SK-N-SH (cell line): ENCODE data around the gene PRPF18. TPM values are rescaled to one million over a fixed set of nuclear protein-coding genes. Genes with fewer than 3 reads are reported as not detected.

Source experiments
- CTCF ChIA-PET: fragments of 300-600, 350-600 bp; formaldehyde crosslinking; extraction: SDS; loops from one replicate; lab custom pipeline; 2021; lab: Yijun Ruan, JAX
- POLR2A ChIA-PET: fragments of 350-600 bp; sonication (Branson Sonifier 250); formaldehyde crosslinking; extraction: SDS; loops from one replicate; lab custom pipeline; 2020; ENCODE audit warnings: antibody characterized with exemption, inconsistent platforms; lab: Yijun Ruan, JAX
- DNase-seq: peaks from one replicate; pipeline ENCODE4 v3.0.0; 2012
- H2AFZ ChIP-seq: fragments of 200-600 bp; sonication (generic); 2 replicates; pipeline ENCODE4 v1.8.1; 2016; ENCODE audit warnings: antibody characterized with exemption, mild to moderate bottlenecking, low read depth
- H3F3A ChIP-seq: fragments of 200-600 bp; sonication (generic); replicated peaks from 2 replicates; pipeline ENCODE3; 2016; ENCODE audit warnings: antibody characterized with exemption, mild to moderate bottlenecking; ENCODE audit not compliant: insufficient read depth
- H3K27ac ChIP-seq, 2 experiments: fragments of 200-500 bp in 1 of 2; fragments of 200-600 bp in 1 of 2; sonication (Bioruptor generic) in 1 of 2; sonication (generic), shearing (Covaris generic) in 1 of 2; 2 replicates each; pipeline versions ENCODE4 v1.5.1 to v1.6.1; 2014 to 2016; ENCODE audit warnings: low read depth in 2 of 2, inconsistent platforms in 1 of 2, low read length in 1 of 2, mild to moderate bottlenecking in 1 of 2, mixed read lengths in 1 of 2
- H3K27me3 ChIP-seq: fragments of 200-600 bp; sonication (generic), shearing (Covaris generic); 2 replicates; pipeline ENCODE4 v1.6.1; 2016; ENCODE audit warnings: mixed run types; ENCODE audit not compliant: insufficient read depth
- H3K36me3 ChIP-seq, 2 experiments: fragments of 200-500 bp in 1 of 2; fragments of 200-600 bp in 1 of 2; sonication (Bioruptor generic) in 1 of 2; sonication (generic) in 1 of 2; replicated peaks in 1 of 2; 2 replicates each; pipeline versions ENCODE3 to v1.5.1; 2014 to 2016; ENCODE audit warnings: low read length in 1 of 2, mild to moderate bottlenecking in 1 of 2; ENCODE audit not compliant: insufficient read depth in 2 of 2, control insufficient read depth in 1 of 2
- H3K4me1 ChIP-seq, 2 experiments: fragments of 200-500 bp in 1 of 2; fragments of 200-600 bp in 1 of 2; sonication (Bioruptor generic) in 1 of 2; sonication (generic), shearing (Covaris generic) in 1 of 2; 2 replicates each; pipeline versions ENCODE4 v1.5.1 to v1.6.1; 2014 to 2016; ENCODE audit warnings: low read depth in 1 of 2, low read length in 1 of 2, mixed run types in 1 of 2; ENCODE audit not compliant: insufficient read depth in 2 of 2, control insufficient read depth in 1 of 2
- H3K4me2 ChIP-seq: fragments of 200-600 bp; sonication (generic), shearing (Covaris generic); 2 replicates; pipeline ENCODE4 v1.6.1; 2017; ENCODE audit warnings: mixed run types
- H3K4me3 ChIP-seq, 2 experiments: fragments of 200-500 bp in 1 of 2; fragments of 200-600 bp in 1 of 2; sonication (Bioruptor generic) in 1 of 2; sonication (generic), shearing (Covaris generic) in 1 of 2; 2 replicates each; pipeline versions ENCODE4 v1.5.1 to v1.8.1; 2014 to 2016; ENCODE audit warnings: low read depth in 2 of 2, inconsistent platforms in 1 of 2, low read length in 1 of 2, mild to moderate bottlenecking in 1 of 2, mixed read lengths in 1 of 2, moderate library complexity in 1 of 2
- H3K79me2 ChIP-seq: fragments of 200-600 bp; sonication (generic); 2 replicates; pipeline ENCODE4 v1.8.1; 2017; ENCODE audit warnings: mild to moderate bottlenecking; ENCODE audit not compliant: insufficient read depth
- H3K9ac ChIP-seq: fragments of 200-600 bp; sonication (generic); 2 replicates; pipeline ENCODE4 v1.6.1; 2017; ENCODE audit warnings: mixed run types
- H3K9me2 ChIP-seq: fragments of 200-600 bp; sonication (generic); 2 replicates; pipeline ENCODE4 v1.6.1; 2017; ENCODE audit warnings: mixed run types
- H3K9me3 ChIP-seq: fragments of 200-600 bp; sonication (generic); 2 replicates; pipeline ENCODE4 v1.6.1; 2017; ENCODE audit warnings: mixed run types, mild to moderate bottlenecking, moderate library complexity
- H4K20me1 ChIP-seq: fragments of 200-600 bp; sonication (generic); 2 replicates; pipeline ENCODE4 v1.6.1; 2017; ENCODE audit warnings: mild to moderate bottlenecking, mixed run types; ENCODE audit not compliant: insufficient read depth
- ELF1 ChIP-seq: IDR thresholded peaks from 2 replicates; pipeline ENCODE4 v1.4.0; 2012
- FOSL2 ChIP-seq: IDR thresholded peaks from 2 replicates; pipeline ENCODE4 v1.4.0; 2012; ENCODE audit warnings: low read depth, mild to moderate bottlenecking, moderate library complexity, borderline replicate concordance
- FOXJ3 ChIP-seq: sonication (generic); formaldehyde crosslinking; IDR thresholded peaks from 2 replicates; pipeline ENCODE4 v1.5.1; 2020; ENCODE audit warnings: mild to moderate bottlenecking, missing genetic modification reagents
- MXI1 ChIP-seq: IDR thresholded peaks from 2 replicates; pipeline ENCODE4 v1.6.1; 2012; ENCODE audit warnings: mild to moderate bottlenecking, low read depth, low read length, improper control_type of control experiment
- NRF1 ChIP-seq: IDR thresholded peaks from 2 replicates; pipeline ENCODE4 v1.6.1; 2012; ENCODE audit warnings: low read depth, mild to moderate bottlenecking, low read length
- PBX3 ChIP-seq: IDR thresholded peaks from 2 replicates; pipeline ENCODE4; 2012
- RCOR1 ChIP-seq: fragments of 150-350 bp; IDR thresholded peaks from 2 replicates; pipeline ENCODE4 v1.6.1; 2017; ENCODE audit warnings: antibody characterized with exemption, low read length
- REST ChIP-seq: IDR thresholded peaks from 2 replicates; pipeline ENCODE4 v1.6.1; 2012; ENCODE audit warnings: mild to moderate bottlenecking, low read depth, low read length, moderate library complexity
- RXRA ChIP-seq: IDR thresholded peaks from 2 replicates; pipeline ENCODE4 v1.4.0; 2012; ENCODE audit warnings: low read depth, mild to moderate bottlenecking, borderline replicate concordance
- TEAD4 ChIP-seq: IDR thresholded peaks from 2 replicates; pipeline ENCODE4 v1.4.0; 2012; ENCODE audit warnings: mild to moderate bottlenecking, borderline replicate concordance; ENCODE audit not compliant: insufficient read depth
- WGBS: methylation state at CpG from one replicate; pipeline ENCODE4 v1.1.6; 2017; ENCODE audit warnings: low lambda C conversion rate; 5-methylcytosine and 5-hydroxymethylcytosine counted together
- polyA plus RNA-seq, 3 experiments: library from polyadenylated mRNA; depleted of rRNA; stranded (reverse); fragments of >200 nt; gene quantifications; 2 replicates each; pipeline ENCODE4 v1.2.3, GENCODE V29; 2012

The PRPF18 gene
- polyA plus RNA-seq, 1 of the 3 experiments (the other 2 are of a cell fraction) = 12.1 TPM

- no peak for TF ChIP-seq PBX3
- TF ChIP-seq RCOR1 = no peak
Measured at GRCh38 chr10:13604357-13605040, 17.7 kb downstream of the PRPF18 start (continued).

- Histone ChIP-seq H3K79me2 (no peaks in the 10 kb centered on the region), H2AFZ (no peak overlapping the region), H3K9ac (no peak overlapping the region), H3K9me2 (no peaks in the 10 kb centered on the region), H3K9me3 (no peaks in the 10 kb centered on the region), H3F3A (peaks cover 4% of the 10 kb centered on the region), H3K36me3 (peaks cover 49 to 59% of the 10 kb centered on the region in 2 experiments), H3K4me1 (no peaks in the 10 kb centered on the region), H3K4me3 (no peak overlapping the region), H4K20me1 (no peaks in the 10 kb centered on the region), H3K27ac (peak overlapping the region in 1 of 2 experiments; percentile 10; a peak in 1 of 4 replicates), H3K4me2 (no peak overlapping the region), H3K27me3 (no peaks in the 10 kb centered on the region)
- no peak for TF ChIP-seq REST
- TF ChIP-seq RXRA = no peak
- TF ChIP-seq FOSL2 = no peak
- TF ChIP-seq ELF1 = no peak
- TF ChIP-seq TEAD4 = no peak
- TF ChIP-seq FOXJ3 (CRISPR knock-in tag) = no peak
- TF ChIP-seq PBX3 = no peak
- TF ChIP-seq RCOR1 = no peak
- TF ChIP-seq MXI1 = no peak
- TF ChIP-seq NRF1 = no peak
- DNase-seq = no peak
- WGBS = 91% methylated on average over 8 of the region's 8 CpGs
- ChIA-PET CTCF (no interaction called here), POLR2A (no interaction called here)
Measured at GRCh38 chr10:13608246-13608853, 21.6 kb downstream of the PRPF18 start.
